Suppressor macrophage treated with lipopolysaccharide for 1 hour (primary cell): ENCODE data around the gene MAPK12.

Source experiments
- DNase-seq, 3 donors: peaks; one replicate each; pipeline ENCODE4 v3.0.0-alpha.2; 2020 to 2022

The MAPK12 gene

GRCh38 chr22:50266994-50267393 lies 5.5 kb upstream of the MAPK12 start:
- DNase-seq = no peak

- DNase-seq = no peak
Measured at GRCh38 chr22:50264946-50265669, 3.6 kb upstream of the MAPK12 start.

GRCh38 chr22:50264104-50264745 lies 2.7 kb upstream of the MAPK12 start:
- DNase-seq = no peak

- DNase-seq = no peak
Measured at GRCh38 chr22:50262973-50263617, 1.6 kb upstream of the MAPK12 start.

- no peak for DNase-seq
Measured at GRCh38 chr22:50262460-50262911, 1.0 kb upstream of the MAPK12 start.

- DNase-seq = peak; percentile 54 to 71 (median 57)
Measured at GRCh38 chr22:50260801-50261614, 475 bp downstream of the MAPK12 start.

- DNase-seq = no peak
Measured at GRCh38 chr22:50260434-50260800, 1.1 kb downstream of the MAPK12 start.

GRCh38 chr22:50259302-50259701 lies 2.2 kb downstream of the MAPK12 start:
- no peak for DNase-seq

- DNase-seq = no peak
Measured at GRCh38 chr22:50258361-50259292, 2.9 kb downstream of the MAPK12 start.

GRCh38 chr22:50257451-50258360 lies 3.8 kb downstream of the MAPK12 start:
- DNase-seq = no peak

GRCh38 chr22:50257041-50257440 lies 4.4 kb downstream of the MAPK12 start:
- no peak for DNase-seq

GRCh38 chr22:50256258-50256862 lies 5.1 kb downstream of the MAPK12 start:
- no peak for DNase-seq

GRCh38 chr22:50255607-50256006 lies 5.9 kb downstream of the MAPK12 start:
- no peak for DNase-seq

GRCh38 chr22:50255099-50255498 lies 6.4 kb downstream of the MAPK12 start:
- DNase-seq = no peak

GRCh38 chr22:50253941-50254340 lies 7.5 kb downstream of the MAPK12 start:
- no peak for DNase-seq

- DNase-seq = peak; percentile 53 to 73 (median 61)
Measured at GRCh38 chr22:50253046-50253915, 8.2 kb downstream of the MAPK12 start.

GRCh38 chr22:50252082-50253045 lies 9.1 kb downstream of the MAPK12 start:
- DNase-seq = peak; percentile 74 to 84 (median 78)

GRCh38 chr22:50251477-50252081 lies 9.9 kb downstream of the MAPK12 start:
- DNase-seq = no peak
